GM18951 (cell line): ENCODE measurements around the gene MAST4.

ENCODE experiments used
- POLR2A ChIP-seq: IDR thresholded peaks from 4 replicates; pipeline ENCODE4 v1.6.1; 2011; ENCODE audit warnings: mild to moderate bottlenecking; ENCODE audit not compliant: insufficient read length, insufficient read depth; ENCODE audit errors: extremely low read depth
- in situ Hi-C: fragments of 300-500 bp; cut with MboI; formaldehyde crosslinking; loops from one replicate; pipeline ENCODE4 v1.12.0; 2022; ENCODE audit warnings: low sequenced_read_pairs, mixed read lengths, inconsistent platforms; ENCODE audit not compliant: unreplicated experiment

The MAST4 gene

DNA sequence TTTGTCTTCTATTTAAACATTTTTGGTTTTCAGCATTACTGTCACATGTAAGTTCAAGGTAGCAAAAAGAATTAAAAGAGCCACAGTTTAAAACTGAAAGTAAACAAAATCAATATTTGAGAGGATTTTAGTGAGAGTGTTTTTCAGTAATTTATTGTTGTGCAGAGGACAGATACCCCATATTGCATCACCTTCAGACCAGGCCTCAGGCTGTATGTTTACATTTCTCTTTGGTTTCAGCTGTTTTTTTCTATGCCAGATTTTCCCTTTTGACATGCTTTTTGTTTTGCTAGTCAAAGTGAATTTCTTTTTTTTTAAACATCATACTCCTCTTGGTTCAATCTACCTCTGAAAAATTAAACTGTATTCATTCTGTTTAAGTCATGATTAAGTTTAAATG, 47.2 kb downstream of the MAST4 start:
- in situ Hi-C loops, result no loop called here
- no peak for TF ChIP-seq POLR2A

DNA sequence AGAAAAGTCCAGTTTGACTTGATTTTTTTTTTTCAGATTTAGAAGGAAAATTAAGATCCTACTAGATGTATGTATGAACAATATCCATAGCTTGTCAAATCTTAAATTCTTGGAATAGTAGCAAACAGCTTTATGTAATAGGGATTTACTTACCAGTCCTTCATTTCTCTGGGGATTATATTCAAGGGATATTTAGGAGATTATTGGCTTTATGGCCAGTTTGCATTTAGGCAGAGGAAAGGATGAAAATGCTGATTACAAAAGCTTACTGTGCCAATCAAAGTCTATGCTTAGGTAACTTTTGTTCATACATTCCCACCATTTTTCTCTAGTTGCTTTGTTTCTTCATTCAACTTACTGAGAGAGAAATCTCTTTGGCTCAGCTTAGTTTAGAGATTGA, 47.9 kb downstream of the MAST4 start:
- in situ Hi-C loops, result no loop called here

DNA sequence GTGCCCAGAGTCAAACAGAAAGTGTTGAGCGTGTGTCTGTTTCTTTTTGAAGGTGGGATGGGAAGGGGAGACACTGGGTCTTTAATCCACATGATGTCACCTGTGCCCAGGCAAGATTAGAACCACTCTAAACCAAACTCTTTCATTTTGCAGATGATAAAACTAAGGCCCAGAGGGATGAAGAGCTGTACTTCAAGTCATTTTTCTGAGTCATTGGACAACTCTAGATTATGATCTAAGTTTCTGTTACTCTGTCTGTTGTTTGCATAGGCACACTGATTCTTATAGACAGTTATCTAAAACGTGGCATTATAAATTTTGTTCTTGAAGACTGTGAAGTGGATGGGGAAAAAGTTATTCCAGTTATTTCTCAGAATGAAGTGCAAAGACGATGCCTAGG, 48.8 kb downstream of the MAST4 start:
- in situ Hi-C loops, result no loop called here

More for the DNA sequence above, 47.9 kb downstream of the MAST4 start:
- no peak for TF ChIP-seq POLR2A

DNA sequence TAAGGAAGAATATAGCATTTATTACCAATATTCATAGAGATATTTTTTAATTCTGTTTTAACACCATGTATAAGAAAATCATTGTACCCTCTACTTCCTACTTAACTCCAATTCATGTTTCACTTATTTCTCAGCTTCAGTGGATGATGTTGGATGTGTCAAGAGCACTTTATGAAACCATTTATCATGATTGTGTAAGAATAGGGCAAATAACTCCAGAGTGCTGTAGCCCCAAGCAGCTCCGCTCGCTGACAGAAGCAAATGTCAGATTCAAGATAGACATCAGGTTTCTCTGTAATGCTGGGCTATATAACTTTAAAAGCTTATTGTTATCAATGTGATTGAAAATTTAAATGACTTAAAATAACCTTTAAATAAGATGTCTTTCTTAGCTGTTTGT, 50.4 kb downstream of the MAST4 start:
- TF ChIP-seq POLR2A, result no peak
- in situ Hi-C loops, result no loop called here

More for the DNA sequence above, 48.8 kb downstream of the MAST4 start:
- no peak for TF ChIP-seq POLR2A

DNA sequence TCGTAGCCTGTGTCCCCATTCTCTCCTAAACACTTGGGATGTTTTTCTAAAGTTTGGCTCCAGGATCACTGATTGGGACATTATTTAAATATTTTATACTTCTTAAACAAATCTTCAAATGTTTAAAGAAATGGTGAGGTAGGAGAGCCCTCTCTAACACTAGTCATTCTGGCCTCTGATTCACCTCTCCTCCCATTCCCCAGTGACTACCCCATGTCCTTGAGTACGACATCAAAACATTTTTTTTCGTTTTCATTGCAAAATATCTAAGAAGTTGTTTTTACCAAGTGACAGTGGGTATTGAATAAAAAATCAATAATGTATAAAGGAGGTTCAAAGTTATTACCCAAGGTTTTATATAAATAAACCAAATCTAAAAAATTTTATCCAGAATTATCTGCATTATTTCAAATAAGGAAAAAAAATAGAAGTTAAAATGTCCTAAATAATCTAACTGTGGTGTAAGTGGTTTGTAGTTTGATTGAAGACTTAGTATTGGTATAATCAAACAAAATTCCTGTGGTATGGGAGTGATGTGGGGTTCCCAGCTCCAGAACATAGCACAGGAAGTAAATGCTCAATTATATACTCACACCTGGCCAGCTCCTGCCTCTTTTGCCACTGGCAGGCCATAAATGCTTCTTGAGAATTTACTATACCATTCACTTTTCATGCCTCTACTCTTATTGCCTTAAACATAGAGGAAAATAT, 51.1 kb downstream of the MAST4 start:
- in situ Hi-C loops, result no loop called here
- no peak for TF ChIP-seq POLR2A

DNA sequence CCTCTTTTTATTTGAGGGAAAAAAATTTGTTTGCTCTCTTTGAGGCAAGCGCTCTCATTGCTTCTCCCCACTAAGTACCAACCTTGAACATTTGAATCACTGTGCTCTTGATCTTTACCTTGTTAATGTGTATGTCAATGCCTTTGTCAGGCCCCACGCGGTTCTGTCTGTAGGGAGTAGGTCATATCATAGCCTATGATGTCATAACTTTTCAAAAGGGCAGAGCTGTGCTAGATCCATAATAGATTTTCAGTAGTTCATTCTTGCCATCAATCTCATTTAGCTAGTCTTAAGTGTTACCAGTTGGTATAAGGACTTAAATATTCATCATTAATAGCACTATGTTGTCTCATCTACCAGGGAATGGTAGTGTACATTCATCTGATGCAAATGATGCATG, 56.6 kb downstream of the MAST4 start:
- in situ Hi-C loops, result no loop called here
- no peak for TF ChIP-seq POLR2A

DNA sequence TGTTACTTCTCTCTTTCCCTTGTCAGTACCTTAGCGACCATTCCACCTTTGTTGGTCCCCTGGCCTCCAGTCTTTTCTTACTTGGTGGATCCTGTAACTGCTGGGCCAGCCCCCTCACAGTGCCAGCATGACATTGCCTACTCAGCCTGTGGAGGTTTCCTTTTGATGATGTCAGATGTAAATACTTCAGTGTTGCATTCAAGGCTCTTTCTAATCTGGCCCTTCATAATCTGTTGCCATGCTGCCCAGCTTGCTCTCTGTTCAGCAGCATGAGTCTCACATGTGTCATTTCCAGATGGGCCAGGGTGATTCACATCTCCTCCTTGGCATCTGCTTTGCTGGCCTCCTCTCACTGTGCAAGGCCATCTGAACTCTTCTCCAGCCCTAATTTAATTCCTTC, 57.1 kb downstream of the MAST4 start:
- in situ Hi-C loops, result no loop called here

DNA sequence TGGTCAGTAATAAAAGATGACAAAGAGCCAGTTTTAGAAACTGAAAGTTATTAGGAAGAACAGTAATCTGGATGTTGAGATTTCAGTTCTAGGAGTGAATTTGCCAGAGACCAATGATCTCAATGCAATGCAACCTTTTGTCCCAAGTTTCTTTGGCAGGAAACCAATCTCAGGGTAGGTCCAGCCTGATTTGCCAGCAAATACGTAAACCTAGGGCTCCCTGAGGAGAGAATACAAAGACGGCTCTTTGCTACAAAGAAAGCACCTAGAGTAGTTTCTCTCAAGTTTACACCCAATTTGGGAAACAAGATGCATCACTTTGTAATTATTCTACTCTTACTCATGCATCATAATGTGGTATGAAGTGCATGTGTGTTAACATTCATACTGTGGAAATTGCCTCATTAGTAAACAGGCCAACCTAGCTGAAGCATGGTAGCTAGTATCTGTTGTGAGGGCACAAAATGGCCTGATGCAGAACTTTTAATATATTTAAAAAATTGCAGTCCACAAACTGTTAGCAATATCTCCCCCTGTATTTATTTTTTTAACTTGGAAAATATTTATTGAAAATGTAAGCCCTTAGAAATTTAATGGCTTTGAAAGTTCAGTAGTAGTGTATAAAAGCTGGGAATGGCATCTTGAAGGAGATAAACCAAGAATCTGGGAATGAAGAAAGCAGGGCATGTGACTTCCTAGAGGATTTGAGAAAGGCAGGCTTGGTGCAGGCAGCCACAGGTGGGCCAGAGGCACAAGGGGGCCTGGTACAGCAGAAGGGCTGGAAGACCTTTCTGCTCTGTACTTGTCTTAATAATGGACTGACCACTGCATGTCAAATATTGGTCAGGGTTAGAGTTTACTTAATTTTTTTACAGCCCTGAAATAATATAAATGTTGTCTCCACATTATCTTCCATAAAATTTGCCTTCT, 59.5 kb downstream of the MAST4 start:
- TF ChIP-seq POLR2A, result no peak
- in situ Hi-C loops, result no loop called here

More for the DNA sequence above, 57.1 kb downstream of the MAST4 start:
- TF ChIP-seq POLR2A, result no peak

DNA sequence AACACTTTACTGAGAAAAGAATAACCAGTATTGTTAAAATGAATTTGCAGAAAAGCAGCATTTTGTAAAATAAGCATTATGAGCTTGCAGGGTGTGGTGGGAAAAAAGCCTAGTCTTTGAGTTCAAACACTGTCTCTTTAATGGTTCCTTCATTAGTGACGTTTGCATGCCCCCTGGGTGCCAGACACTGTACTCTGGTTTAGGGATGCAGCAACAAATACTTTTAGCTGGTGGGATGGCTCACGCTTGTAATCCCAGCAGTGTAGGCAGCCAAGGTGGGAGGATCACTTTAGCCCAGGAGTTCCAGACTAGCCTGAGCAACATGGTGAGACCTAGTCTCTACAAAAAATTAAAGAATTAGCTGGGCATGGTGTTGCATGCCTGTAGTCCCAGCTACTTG, 62.3 kb downstream of the MAST4 start:
- no peak for TF ChIP-seq POLR2A

DNA sequence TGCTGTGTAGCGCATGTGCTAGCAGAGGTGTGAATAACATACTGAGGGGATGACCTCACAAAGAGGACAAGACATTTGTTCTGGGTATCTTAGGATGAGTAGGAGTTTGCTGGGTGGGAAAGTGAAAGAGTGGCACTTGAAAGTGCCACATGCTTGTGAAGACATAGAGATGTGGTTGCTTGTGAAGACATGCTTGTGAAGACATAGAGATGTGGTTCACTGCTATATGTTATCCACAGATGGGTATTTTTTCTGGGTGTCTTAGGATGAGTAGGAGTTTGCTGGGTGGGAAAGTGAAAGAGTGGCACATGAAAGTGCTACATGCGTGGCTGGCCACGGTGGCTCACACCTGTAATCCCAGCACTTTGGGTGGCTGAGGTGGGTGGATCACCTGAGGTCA, 63.6 kb downstream of the MAST4 start:
- in situ Hi-C loops, result no loop called here
- TF ChIP-seq POLR2A, result no peak

More for the DNA sequence above, 62.3 kb downstream of the MAST4 start:
- in situ Hi-C loops, result no loop called here

DNA sequence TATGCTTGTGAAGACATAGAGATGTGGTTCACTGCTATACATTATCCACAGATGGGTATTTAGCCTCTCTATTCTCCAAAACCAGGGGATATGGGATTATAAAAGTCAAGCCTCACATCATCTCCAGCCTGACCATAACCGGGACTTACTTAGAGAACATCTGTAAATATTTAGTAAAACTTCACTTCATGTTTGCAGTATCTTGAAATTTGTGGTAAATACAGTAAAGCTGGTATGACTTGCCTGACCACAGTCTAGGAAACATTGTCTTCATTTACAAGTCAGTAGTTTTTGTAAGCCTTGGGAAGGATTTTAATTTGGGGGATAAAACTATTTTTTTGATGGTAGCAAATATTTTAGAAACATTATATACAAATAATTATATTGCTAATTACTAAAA, 64.2 kb downstream of the MAST4 start:
- in situ Hi-C loops, result no loop called here
- no peak for TF ChIP-seq POLR2A

DNA sequence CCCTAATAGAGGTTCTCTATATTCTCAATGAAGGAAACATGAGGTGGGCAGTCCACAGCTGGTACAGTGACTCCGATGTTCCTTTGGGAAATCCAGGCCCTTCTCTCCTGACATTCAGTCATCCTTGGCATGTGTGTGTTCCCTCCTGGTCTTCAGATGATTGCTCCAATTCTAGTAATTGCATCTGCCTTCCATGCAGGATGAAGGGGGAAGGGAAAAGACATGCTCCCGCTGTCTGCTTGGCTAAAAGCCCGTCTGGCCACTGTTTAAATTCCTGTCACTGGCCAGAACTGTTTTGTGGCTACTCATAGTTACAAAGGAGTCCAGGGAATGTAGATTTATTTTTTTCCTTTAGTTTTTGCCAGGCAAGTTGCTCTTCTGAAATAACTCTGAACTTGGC, 65.0 kb downstream of the MAST4 start:
- no peak for TF ChIP-seq POLR2A
- in situ Hi-C loops, result no loop called here

DNA sequence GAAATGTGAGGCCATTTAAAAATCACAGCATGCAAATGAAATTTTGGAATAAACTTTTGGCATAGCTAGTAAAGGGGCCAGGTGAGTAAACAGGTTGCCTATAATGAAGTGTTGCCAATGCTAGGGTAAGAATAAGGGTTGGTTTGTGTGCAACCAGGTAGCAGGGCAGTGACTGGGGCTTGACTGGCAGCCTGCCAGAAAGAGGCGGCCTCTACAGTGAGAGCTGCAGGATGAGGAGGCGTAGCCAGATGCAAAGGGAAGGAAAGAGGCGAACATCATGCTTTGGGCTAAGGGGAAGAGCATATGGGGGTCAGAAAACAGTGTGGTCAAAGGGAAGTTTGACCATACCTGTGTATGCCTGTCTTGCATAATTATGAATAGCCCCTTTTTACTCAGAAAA, 70.6 kb downstream of the MAST4 start:
- in situ Hi-C loops, result no loop called here

DNA sequence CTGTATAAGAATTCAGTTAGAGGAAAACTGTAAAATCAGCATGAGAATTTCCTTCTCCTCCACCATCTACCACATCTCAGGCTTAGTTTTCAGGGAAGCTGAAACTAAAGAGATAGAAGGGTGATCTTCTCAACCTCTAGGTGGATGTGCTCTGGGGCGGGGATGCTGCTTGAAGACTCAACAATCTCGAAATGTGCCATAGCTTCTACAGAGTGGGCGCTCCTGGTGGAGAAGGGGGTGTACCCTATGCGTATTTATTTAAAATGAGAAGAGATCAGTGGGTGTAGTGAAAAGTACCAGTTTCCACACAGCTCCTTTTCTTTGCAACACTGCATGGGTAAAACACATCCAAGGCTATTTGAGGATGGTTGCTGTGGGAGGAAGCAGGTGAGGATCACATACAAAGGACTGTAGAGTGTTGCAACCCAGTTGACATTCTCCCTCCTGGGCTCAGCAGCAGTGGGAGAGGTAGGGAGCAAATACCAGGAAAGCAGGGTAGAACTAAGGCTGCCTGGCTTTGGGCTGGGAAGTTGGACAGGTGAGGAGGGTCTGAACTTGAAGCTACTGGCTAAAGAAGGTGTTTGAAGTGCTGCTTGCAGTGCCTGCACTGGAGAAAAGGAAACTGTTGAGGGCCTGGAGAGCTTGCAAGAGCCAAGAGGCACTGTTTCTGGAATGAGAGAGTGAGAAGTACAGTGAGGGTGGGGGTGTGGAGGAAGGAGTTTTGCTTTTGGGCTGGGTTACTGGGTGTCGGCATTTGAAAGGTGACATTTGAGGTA, 73.1 kb downstream of the MAST4 start:
- TF ChIP-seq POLR2A, result no peak
- in situ Hi-C loops, result no loop called here

More for the DNA sequence above, 70.6 kb downstream of the MAST4 start:
- no peak for TF ChIP-seq POLR2A

DNA sequence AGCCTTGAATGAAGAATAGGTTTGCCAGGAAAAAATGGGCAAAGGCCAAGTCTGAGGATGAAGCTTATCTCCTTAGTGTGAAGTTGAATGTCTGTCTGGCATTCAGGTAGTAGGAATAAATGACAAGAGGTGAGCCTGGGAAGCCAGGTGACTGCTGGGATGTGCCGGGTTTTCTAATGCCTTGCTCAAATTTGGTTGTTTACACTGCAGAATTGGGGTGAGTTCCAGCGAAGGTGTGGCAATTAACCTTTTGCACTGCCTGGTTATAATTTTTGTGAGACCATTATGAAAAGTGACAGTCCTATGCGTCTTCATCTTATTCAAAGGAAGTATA, 73.6 kb downstream of the MAST4 start:
- in situ Hi-C loops, result no loop called here
- no peak for TF ChIP-seq POLR2A
